Thyroid gland (tissue), 4 donors: Measurements from ENCODE around the gene LRTM1.

Source experiments
- CTCF ChIP-seq, 6 experiments: fragments of 200-600 bp in 3 of 6; fragments of 450-650 bp in 3 of 6; sonication (generic) in 3 of 6; IDR thresholded peaks; one replicate each; pipeline ENCODE4 v1.5.1; 2016 to 2019; ENCODE audit warnings: antibody characterized with exemption in 6 of 6, mild to moderate bottlenecking in 2 of 6, inconsistent platforms in 1 of 6, moderate library complexity in 1 of 6
- POLR2A ChIP-seq, 2 donors: fragments of 450-650 bp; IDR thresholded peaks; one replicate each; pipeline ENCODE4 v1.6.1; 2017; ENCODE audit warnings: antibody characterized with exemption in 2 of 2, mild to moderate bottlenecking in 2 of 2, moderate library complexity in 1 of 2

GRCh38 chr3:54905920-54906319, 21.9 kb downstream of the LRTM1 start:
- TF ChIP-seq CTCF (IDR thresholded peaks at IDR 0.05), result no peak
- TF ChIP-seq POLR2A (IDR thresholded peaks at IDR 0.05), result no peak
